ENCODE data around the gene ZXDB.
"Not testable (repeated sequence)": the region's sequence is repeated elsewhere in the genome, so short reads cannot be mapped to it uniquely, and the experiment has no call there.

ZXDB gene

GRCh38 chrX:57591284-57592159, at the start of gene ZXDB:
ZXDB (plus strand) TSS chrX:57592011; CDS start chrX:57592049, 38 bp downstream.
- DNase-seq (ENCODE audit: insufficient read length, low spot score); FAIRE-seq: not testable (repeated sequence)

DNA sequence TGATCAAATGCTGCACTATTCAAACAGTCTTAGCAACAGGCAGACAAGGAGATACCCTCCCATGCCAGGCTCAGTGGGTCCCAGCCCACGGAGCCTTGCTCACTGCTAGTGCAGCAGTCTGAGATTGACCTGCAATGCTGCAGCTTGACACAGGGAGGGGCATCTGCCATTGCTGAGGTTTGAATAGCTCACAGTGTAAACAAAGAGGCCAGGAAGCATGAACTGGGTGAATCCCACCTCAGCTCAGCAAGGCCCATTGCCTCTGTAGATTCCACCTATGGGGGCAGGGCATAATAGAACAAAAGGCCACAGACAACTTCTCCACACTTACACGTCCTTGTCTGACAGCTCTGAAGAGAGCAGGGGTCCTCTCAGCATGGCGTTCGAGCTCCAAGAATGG, 26.6 kb upstream of the ZXDB start:
- TF ChIP-seq POLR2A (IDR thresholded peaks at IDR 0.05; ENCODE audit: low read depth, low read length), result no peak
- DNase-seq (ENCODE audit: insufficient read length, low spot score) (no peak), FAIRE-seq (no peak)

DNA sequence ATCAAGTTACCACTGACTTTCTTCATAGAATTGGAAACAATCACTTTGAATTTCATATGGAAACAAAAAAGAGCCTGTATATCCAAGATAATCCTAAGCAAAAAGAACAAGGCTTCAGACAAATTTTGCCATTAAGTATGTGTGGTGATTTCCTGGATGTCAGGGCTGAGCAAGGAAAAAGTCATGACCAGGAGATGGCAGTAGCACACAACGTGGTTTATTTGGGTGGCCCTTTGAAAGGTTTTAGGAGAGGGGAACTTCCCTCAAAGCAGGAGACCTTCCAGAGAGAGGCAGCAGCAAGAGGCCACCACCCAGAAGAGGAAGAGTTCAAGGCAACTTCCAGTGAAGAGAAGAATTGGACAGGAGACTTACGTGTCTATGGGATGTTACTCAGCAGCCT, 18.1 kb upstream of the ZXDB start:
- no peak for DNase-seq (ENCODE audit: insufficient read length, low spot score)
- no peak for FAIRE-seq
- no peak for TF ChIP-seq POLR2A (IDR thresholded peaks at IDR 0.05; ENCODE audit: low read depth, low read length)

- DNase-seq (ENCODE audit: insufficient read length, low spot score); FAIRE-seq: not testable (repeated sequence)
Measured at GRCh38 chrX:57582948-57583347, 8.9 kb upstream of the ZXDB start.

GRCh38 chrX:57583477-57583876, 8.3 kb upstream of the ZXDB start:
- DNase-seq (ENCODE audit: insufficient read length, low spot score) (no peak), FAIRE-seq (no peak)
- no peak for TF ChIP-seq POLR2A (IDR thresholded peaks at IDR 0.05; ENCODE audit: low read depth, low read length)

GRCh38 chrX:57586360-57586759, 5.5 kb upstream of the ZXDB start:
- FAIRE-seq (no peak), DNase-seq (ENCODE audit: insufficient read length, low spot score) (no peak)
- TF ChIP-seq POLR2A (IDR thresholded peaks at IDR 0.05; ENCODE audit: low read depth, low read length), result no peak

- DNase-seq (ENCODE audit: insufficient read length, low spot score), result no peak
- no peak for TF ChIP-seq POLR2A (IDR thresholded peaks at IDR 0.05; ENCODE audit: low read depth, low read length)
- no peak for FAIRE-seq
Measured at GRCh38 chrX:57587062-57587461, 4.7 kb upstream of the ZXDB start.

DNA sequence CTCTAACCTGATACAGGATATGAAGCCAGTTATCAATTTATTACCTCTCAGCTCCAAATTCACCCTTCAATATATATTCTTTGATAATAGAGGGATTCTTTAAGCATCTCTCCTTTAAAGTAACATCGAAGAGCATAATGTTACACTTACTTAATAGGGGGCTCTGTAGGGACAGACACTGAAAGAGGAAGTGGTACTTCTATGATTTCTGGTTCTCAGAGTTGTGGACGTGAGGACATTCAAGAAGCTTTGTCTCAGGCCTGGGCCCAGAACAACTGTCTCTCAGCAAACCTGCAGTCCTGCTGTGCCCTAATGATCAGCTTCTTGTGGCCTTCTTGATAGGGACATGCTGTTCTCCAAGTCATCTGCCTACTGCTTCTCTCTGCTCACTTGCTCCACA, 4.2 kb upstream of the ZXDB start:
- FAIRE-seq (no peak), DNase-seq (ENCODE audit: insufficient read length, low spot score) (no peak)
- no peak for TF ChIP-seq POLR2A (IDR thresholded peaks at IDR 0.05; ENCODE audit: low read depth, low read length)

DNA sequence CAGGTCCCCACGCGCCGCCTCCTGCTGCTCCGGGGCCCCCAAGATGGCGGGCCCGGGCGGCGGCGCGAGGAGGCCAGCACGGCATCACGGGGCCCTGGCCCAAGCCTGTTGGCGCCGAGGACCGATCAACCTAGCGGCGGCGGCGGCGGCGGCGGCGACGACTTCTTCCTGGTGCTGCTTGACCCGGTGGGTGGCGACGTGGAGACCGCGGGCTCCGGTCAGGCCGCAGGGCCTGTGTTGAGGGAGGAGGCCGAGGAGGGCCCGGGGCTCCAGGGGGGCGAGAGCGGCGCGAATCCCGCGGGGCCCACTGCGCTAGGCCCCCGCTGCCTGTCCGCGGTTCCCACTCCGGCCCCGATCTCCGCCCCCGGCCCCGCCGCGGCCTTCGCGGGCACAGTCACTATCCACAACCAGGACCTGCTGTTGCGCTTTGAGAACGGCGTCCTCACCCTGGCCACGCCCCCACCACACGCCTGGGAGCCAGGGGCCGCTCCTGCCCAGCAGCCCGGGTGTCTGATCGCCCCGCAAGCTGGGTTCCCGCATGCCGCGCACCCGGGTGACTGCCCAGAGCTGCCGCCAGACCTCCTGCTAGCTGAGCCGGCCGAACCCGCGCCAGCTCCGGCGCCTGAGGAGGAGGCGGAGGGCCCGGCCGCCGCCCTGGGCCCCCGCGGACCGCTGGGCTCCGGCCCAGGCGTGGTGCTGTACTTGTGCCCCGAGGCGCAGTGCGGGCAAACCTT, 516 bp downstream of the ZXDB start:
- FAIRE-seq; DNase-seq (ENCODE audit: insufficient read length, low spot score): not testable (repeated sequence)

DNA sequence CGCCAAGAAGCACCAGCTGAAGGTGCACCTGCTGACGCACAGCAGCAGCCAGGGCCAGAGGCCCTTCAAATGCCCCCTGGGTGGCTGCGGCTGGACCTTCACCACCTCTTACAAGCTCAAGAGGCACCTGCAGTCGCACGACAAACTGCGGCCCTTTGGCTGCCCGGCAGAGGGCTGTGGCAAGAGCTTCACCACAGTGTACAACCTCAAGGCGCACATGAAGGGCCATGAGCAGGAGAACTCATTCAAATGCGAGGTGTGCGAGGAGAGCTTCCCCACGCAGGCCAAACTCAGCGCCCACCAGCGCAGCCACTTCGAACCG, 1.0 kb downstream of the ZXDB start:
- not testable (repeated sequence) for DNase-seq (ENCODE audit: insufficient read length, low spot score); FAIRE-seq

More for the DNA sequence above, 516 bp downstream of the ZXDB start:
- 0 out of 2 replicates have a peak, but pooled peaks have one; percentile 8 for TF ChIP-seq POLR2A (IDR thresholded peaks at IDR 0.05; ENCODE audit: low read depth, low read length)

- no peak for TF ChIP-seq POLR2A (IDR thresholded peaks at IDR 0.05; ENCODE audit: low read depth, low read length)
- FAIRE-seq (no peak), DNase-seq (ENCODE audit: insufficient read length, low spot score) (no peak)
Measured at GRCh38 chrX:57595381-57595811, 3.6 kb downstream of the ZXDB start.

- no peak for FAIRE-seq
- no peak for DNase-seq (ENCODE audit: insufficient read length, low spot score)
- TF ChIP-seq POLR2A (IDR thresholded peaks at IDR 0.05; ENCODE audit: low read depth, low read length), result no peak
Measured at GRCh38 chrX:57596109-57596508, 4.3 kb downstream of the ZXDB start.

DNA sequence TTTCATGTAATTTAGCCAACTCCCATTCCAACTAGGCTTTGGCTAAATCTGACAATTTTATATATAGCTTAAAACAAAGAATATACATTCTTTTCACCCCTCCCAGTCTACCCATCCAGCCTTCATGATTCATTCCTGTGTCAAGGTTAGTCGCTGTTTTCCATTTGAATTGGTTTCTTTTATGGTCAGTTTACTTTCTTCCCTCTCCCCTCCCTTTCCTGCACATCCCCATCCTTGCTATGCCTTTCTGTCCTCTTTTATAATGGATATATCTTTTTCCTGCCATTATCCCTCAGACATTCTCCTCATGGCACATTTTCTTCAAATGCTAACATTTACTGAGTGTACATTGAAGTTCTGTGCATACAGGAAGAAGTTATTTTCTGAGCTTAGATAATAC, 4.7 kb downstream of the ZXDB start:
- no peak for TF ChIP-seq POLR2A (IDR thresholded peaks at IDR 0.05; ENCODE audit: low read depth, low read length)
- no peak for DNase-seq (ENCODE audit: insufficient read length, low spot score)
- no peak for FAIRE-seq

- TF ChIP-seq POLR2A (IDR thresholded peaks at IDR 0.05; ENCODE audit: low read depth, low read length), result no peak
- no peak for DNase-seq (ENCODE audit: insufficient read length, low spot score)
- no peak for FAIRE-seq
Measured at GRCh38 chrX:57607295-57608187, 15.7 kb downstream of the ZXDB start.

GRCh38 chrX:57613351-57613750, 21.5 kb downstream of the ZXDB start:
- not testable (repeated sequence) for FAIRE-seq; DNase-seq (ENCODE audit: insufficient read length, low spot score)

DNA sequence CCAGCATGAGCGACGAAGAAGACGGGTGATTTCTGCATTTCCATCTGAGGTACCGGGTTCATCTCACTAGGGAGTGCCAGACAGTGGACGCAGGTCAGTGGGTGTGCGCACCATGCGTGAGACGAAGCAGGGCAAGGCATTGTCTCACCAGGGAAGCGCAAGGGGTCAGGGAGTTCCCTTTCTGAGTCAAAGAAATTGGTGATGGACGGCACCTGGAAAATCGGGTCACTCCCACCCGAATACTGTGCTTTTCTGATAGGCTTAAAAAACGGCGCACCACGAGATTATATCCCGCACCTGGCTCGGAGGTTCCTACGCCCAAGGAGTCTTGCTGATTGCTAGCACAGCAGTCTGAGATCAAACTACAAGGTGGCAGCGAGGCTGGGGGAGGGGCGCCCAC, 37.6 kb downstream of the ZXDB start:
- FAIRE-seq; DNase-seq (ENCODE audit: insufficient read length, low spot score): not testable (repeated sequence)
